A673 (cell line): Measurements from ENCODE around the gene PRUNE2.

Source experiments
- EZH2 ChIP-seq: fragments of 200-600 bp; sonication (generic); IDR thresholded peaks from 2 replicates; pipeline ENCODE4 v1.6.1; 2017; ENCODE audit warnings: borderline replicate concordance, low read depth, mild to moderate bottlenecking, mixed read lengths, antibody characterized with exemption, low read length; ENCODE audit not compliant: poor library complexity, severe bottlenecking
- TF ChIP-seq, protein P1 (sequence below): fragments of 300-800, 200-600 bp; sonication (generic); conservative IDR thresholded peaks from 2 replicates; pipeline ENCODE4 v1.5.1; 2017; ENCODE audit warnings: low read depth, mild to moderate bottlenecking, antibody characterized with exemption, low read length, moderate library complexity, mixed read lengths

DNA sequence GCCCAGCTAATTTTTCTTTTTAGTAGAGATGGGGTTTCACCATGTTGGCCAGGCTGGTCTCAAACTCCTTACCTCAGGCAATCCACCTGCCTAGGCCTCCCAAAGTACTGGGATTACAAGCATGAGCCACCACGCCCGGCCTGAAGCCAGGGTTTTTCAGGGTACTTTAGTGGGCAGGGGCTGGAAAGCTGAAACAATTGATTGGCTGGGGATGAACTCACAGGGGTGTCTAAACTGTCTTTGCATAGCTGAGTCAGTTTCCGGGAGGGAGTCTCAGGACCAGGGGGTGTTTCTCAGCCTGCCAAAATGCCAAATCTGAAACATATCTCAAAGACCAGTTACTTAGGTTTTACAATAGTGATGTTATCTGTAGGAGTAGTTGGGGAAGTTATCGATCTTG, 46.1 kb downstream of the PRUNE2 start:
- TF ChIP-seq EZH2, result no peak
- TF ChIP-seq, protein P1, sequence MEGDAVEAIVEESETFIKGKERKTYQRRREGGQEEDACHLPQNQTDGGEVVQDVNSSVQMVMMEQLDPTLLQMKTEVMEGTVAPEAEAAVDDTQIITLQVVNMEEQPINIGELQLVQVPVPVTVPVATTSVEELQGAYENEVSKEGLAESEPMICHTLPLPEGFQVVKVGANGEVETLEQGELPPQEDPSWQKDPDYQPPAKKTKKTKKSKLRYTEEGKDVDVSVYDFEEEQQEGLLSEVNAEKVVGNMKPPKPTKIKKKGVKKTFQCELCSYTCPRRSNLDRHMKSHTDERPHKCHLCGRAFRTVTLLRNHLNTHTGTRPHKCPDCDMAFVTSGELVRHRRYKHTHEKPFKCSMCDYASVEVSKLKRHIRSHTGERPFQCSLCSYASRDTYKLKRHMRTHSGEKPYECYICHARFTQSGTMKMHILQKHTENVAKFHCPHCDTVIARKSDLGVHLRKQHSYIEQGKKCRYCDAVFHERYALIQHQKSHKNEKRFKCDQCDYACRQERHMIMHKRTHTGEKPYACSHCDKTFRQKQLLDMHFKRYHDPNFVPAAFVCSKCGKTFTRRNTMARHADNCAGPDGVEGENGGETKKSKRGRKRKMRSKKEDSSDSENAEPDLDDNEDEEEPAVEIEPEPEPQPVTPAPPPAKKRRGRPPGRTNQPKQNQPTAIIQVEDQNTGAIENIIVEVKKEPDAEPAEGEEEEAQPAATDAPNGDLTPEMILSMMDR, result no peak
